ENCODE data around the gene IFNGR1. TPM values are rescaled to one million over a fixed set of nuclear protein-coding genes. Genes with fewer than 3 reads are reported as not detected.

The IFNGR1 gene
- polyA plus RNA-seq, 2 of the 4 experiments (the other 2 are of a cell fraction): 31.2 to 54.9 TPM

DNA sequence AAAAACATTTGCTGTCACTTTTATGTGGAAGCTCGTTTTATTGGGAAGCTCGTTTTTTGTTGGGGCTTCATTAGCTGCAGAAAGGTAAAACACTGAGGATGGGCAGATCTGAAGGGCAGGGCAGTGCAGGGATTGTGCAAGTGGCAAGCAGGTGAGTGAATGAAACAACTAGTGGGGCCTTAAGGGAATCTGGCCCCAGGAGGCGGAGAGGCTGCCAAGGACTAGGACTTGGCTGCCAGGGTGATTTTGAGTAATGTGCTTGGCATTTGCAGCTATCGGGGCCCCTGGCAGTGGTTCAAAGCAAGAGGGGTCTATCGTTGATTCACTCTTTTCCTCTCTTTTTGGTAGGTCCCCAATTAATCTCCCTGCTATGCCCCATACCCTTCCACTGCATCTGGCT lies 57.2 kb downstream of the IFNGR1 start:
- WGBS (ENCODE audit: missing lambda C conversion rate): 25% methylated on average over 5 of the region's 5 CpGs
- Histone ChIP-seq H3K4me1 (peaks cover 25% of the 10 kb centered on the region), H3K4me3 (no peak overlapping the region), H3K4me2 (peak overlapping the region; percentile 30; the same call in 2 of the 3 replicates), H3K27ac (peak overlapping the region; percentile 48 to 50; a peak in 4 of 6 replicates), H3K9me3 (no peaks in the 10 kb centered on the region)
- TF ChIP-seq, protein P1, sequence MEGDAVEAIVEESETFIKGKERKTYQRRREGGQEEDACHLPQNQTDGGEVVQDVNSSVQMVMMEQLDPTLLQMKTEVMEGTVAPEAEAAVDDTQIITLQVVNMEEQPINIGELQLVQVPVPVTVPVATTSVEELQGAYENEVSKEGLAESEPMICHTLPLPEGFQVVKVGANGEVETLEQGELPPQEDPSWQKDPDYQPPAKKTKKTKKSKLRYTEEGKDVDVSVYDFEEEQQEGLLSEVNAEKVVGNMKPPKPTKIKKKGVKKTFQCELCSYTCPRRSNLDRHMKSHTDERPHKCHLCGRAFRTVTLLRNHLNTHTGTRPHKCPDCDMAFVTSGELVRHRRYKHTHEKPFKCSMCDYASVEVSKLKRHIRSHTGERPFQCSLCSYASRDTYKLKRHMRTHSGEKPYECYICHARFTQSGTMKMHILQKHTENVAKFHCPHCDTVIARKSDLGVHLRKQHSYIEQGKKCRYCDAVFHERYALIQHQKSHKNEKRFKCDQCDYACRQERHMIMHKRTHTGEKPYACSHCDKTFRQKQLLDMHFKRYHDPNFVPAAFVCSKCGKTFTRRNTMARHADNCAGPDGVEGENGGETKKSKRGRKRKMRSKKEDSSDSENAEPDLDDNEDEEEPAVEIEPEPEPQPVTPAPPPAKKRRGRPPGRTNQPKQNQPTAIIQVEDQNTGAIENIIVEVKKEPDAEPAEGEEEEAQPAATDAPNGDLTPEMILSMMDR (IDR thresholded peaks at IDR 0.05): no peak
- peak in 1 of 2 experiments; percentile 15; a peak in 1 of 4 replicates for TF ChIP-seq CEBPB (IDR thresholded peaks at IDR 0.05)
- ATAC-seq (no peak), FAIRE-seq (no peak), DNase-seq (ENCODE audit: low read depth in 1 of 2, low spot score in 1 of 2) (no peak)
- POLR2A ChIA-PET: no interaction called here
- CTCF ChIA-PET: interaction anchor here (0.6 to 1.3 kb wide), 2 partner anchors 39 to 441 kb away, joined by 3 read pairs; no protein-coding TSS in a partner anchor

DNA sequence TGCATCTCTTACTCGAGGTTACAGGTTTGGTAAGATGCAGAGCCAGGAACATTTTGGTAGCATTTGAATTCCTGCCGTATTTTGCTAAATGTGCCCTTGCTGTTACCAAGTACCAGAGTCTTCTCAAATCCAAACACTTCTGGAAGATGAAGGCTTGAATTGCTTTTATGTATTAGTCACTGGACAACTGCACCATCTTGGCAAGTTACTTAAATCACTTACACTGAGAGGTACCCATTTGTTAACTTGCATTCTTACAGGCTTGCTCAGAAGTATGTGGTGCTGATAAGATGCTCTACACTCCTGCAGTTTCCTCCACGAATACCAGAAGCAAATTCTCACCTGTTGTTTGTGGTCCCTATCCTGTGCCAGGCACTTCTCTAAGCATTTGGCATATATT lies 58.4 kb downstream of the IFNGR1 start:
- Histone ChIP-seq H3K9me3 (no peaks in the 10 kb centered on the region), H3K27ac (peak overlapping the region in 1 of 2 experiments; percentile 50; a peak in 3 of 6 replicates), H3K4me2 (peak overlapping the region; percentile 39; the same call in 2 of the 3 replicates), H3K4me3 (no peak overlapping the region), H3K4me1 (peaks cover 25% of the 10 kb centered on the region)
- ATAC-seq (no peak), FAIRE-seq (no peak), DNase-seq (ENCODE audit: low read depth in 1 of 2, low spot score in 1 of 2) (no peak)
- TF ChIP-seq, protein P2, sequence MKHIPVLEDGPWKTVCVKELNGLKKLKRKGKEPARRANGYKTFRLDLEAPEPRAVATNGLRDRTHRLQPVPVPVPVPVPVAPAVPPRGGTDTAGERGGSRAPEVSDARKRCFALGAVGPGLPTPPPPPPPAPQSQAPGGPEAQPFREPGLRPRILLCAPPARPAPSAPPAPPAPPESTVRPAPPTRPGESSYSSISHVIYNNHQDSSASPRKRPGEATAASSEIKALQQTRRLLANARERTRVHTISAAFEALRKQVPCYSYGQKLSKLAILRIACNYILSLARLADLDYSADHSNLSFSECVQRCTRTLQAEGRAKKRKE (CRISPR knock-in tag; IDR thresholded peaks at IDR 0.05; ENCODE audit: low read depth): no peak
- TF ChIP-seq EP300 (IDR thresholded peaks at IDR 0.05) (no peak), CHD4 (IDR thresholded peaks at IDR 0.05; ENCODE audit: borderline replicate concordance) (no peak), SREBF2 (IDR thresholded peaks at IDR 0.05) (no peak)
- TF ChIP-seq, protein P3, sequence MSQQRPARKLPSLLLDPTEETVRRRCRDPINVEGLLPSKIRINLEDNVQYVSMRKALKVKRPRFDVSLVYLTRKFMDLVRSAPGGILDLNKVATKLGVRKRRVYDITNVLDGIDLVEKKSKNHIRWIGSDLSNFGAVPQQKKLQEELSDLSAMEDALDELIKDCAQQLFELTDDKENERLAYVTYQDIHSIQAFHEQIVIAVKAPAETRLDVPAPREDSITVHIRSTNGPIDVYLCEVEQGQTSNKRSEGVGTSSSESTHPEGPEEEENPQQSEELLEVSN (IDR thresholded peaks at IDR 0.05; ENCODE audit: borderline replicate concordance, low read depth): no peak
- ChIA-PET CTCF (interaction anchor here (1.3 kb wide), 1 partner anchor 38 kb away, joined by 3 read pairs; no protein-coding TSS in a partner anchor), POLR2A (no interaction called here)
- WGBS (ENCODE audit: missing lambda C conversion rate): 32% methylated on average over 3 of the region's 3 CpGs

DNA sequence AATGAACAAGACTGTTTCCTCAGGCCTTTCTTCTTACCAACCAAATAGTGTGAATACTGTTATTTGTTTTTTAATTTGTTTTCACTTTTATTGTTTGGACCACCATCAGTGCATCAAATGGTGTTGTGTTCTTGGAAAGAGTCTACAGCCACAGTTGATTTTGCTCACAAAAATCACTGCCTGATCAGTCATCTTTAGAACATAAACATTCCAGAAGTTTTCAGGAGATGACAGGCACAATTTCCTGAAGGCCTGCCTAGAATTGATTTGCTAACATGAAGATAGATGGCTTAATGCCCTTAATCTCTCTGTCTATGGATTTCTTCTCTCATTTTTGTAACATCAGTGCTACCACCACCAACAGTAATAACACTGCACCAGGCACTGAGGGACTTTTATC lies 59.3 kb downstream of the IFNGR1 start:
- ChIA-PET POLR2A (no interaction called here), CTCF (no interaction called here)
- no peak overlapping the region for H3K4me2 ChIP-seq
- H3K4me1 ChIP-seq: peaks cover 25% of the 10 kb centered on the region
- no peaks in the 10 kb centered on the region for H3K9me3 ChIP-seq
- TF ChIP-seq SMC3 (IDR thresholded peaks at IDR 0.05) (no peak), CBX8 (IDR thresholded peaks at IDR 0.05) (no peak), HOXB5 (CRISPR knock-in tag; IDR thresholded peaks at IDR 0.05) (no peak), FOXS1 (CRISPR knock-in tag; IDR thresholded peaks at IDR 0.05) (no peak), NR3C1 (IDR thresholded peaks at IDR 0.05) (no peak), CHD2 (IDR thresholded peaks at IDR 0.05; ENCODE audit: low read length, partially characterized antibody) (no peak), EHF (CRISPR knock-in tag; IDR thresholded peaks at IDR 0.05) (no peak), PHF8 (IDR thresholded peaks at IDR 0.05; ENCODE audit: borderline replicate concordance, low read depth) (no peak), RCOR1 (IDR thresholded peaks at IDR 0.05; ENCODE audit: low read depth, low read length) (no peak), SREBF2 (IDR thresholded peaks at IDR 0.05) (no peak), ZNF302 (CRISPR knock-in tag; IDR thresholded peaks at IDR 0.05) (no peak), HOXA7 (CRISPR knock-in tag; IDR thresholded peaks at IDR 0.05) (no peak), RAD21 (conservative IDR thresholded peaks at IDR 0.05 in 1 of 2, IDR thresholded peaks at IDR 0.05 in 1 of 2) (no peak), FOSB (CRISPR knock-in tag; IDR thresholded peaks at IDR 0.05) (no peak), HEYL (CRISPR knock-in tag; IDR thresholded peaks at IDR 0.05) (no peak), ZSCAN20 (CRISPR knock-in tag; IDR thresholded peaks at IDR 0.05) (no peak), RARB (CRISPR knock-in tag; IDR thresholded peaks at IDR 0.05) (no peak), MYC (IDR thresholded peaks at IDR 0.05; ENCODE audit: borderline replicate concordance, low read length) (no peak)
- TF ChIP-seq, protein P3 (IDR thresholded peaks at IDR 0.05; ENCODE audit: borderline replicate concordance, low read depth): no peak
- FAIRE-seq (no peak), DNase-seq (ENCODE audit: low read depth in 1 of 2, low spot score in 1 of 2) (no peak), ATAC-seq (no peak)
- H3K4me3 ChIP-seq: no peak overlapping the region
- H3K27ac ChIP-seq: peak overlapping the region in 1 of 2 experiments; percentile 50; a peak in 2 of 6 replicates
